ENCODE measurements around the gene EVA1B.

- no peak for TF ChIP-seq TCF4 (CRISPR knock-in tag; IDR thresholded peaks at IDR 0.05; ENCODE audit: borderline replicate concordance)
- TF ChIP-seq, protein P1, sequence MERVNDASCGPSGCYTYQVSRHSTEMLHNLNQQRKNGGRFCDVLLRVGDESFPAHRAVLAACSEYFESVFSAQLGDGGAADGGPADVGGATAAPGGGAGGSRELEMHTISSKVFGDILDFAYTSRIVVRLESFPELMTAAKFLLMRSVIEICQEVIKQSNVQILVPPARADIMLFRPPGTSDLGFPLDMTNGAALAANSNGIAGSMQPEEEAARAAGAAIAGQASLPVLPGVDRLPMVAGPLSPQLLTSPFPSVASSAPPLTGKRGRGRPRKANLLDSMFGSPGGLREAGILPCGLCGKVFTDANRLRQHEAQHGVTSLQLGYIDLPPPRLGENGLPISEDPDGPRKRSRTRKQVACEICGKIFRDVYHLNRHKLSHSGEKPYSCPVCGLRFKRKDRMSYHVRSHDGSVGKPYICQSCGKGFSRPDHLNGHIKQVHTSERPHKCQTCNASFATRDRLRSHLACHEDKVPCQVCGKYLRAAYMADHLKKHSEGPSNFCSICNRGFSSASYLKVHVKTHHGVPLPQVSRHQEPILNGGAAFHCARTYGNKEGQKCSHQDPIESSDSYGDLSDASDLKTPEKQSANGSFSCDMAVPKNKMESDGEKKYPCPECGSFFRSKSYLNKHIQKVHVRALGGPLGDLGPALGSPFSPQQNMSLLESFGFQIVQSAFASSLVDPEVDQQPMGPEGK (CRISPR knock-in tag; IDR thresholded peaks at IDR 0.05; ENCODE audit: borderline replicate concordance): no peak
- no peak for TF ChIP-seq ZFP3 (CRISPR knock-in tag; IDR thresholded peaks at IDR 0.05)
Observed at GRCh38 chr1:36320291-36320761, 3.1 kb downstream of the EVA1B start.

All from SK-N-SH treated with all-trans-retinoic acid at 6 μM for 48 hours (cell line).